ENCODE data around the gene PAFAH1B1. TPM values are rescaled to one million over a fixed set of nuclear protein-coding genes. Genes with fewer than 3 reads are reported as not detected.

PAFAH1B1 gene
- total and polyA plus RNA-seq, 2 experiments from 2014 or later, result 69.9 to 71.7 TPM

- TF ChIP-seq ZNF462 (CRISPR knock-in tag; IDR thresholded peaks at IDR 0.05) (no peak), NANOG (IDR thresholded peaks at IDR 0.05; ENCODE audit: borderline replicate concordance) (no peak), EZH2 (IDR thresholded peaks at IDR 0.05; ENCODE audit: low read depth, unreplicated experiment) (no peak), ZNF114 (CRISPR knock-in tag; IDR thresholded peaks at IDR 0.05) (no peak), STAT1 (IDR thresholded peaks at IDR 0.05; ENCODE audit: unreplicated experiment) (no peak)
These were observed 116.8 kb downstream of the PAFAH1B1 start (continued) for GRCh38 chr17:2710071-2710802.

GRCh38 chr17:2710803-2711607 lies 117.6 kb downstream of the PAFAH1B1 start:
- no peak overlapping the region for H3K27ac Mint-ChIP-seq
- peak overlapping the region; percentile 92 for H3K4me2 ChIP-seq
- TF ChIP-seq EZH2 (IDR thresholded peaks at IDR 0.05; ENCODE audit: low read depth, unreplicated experiment), result no peak
- H3K27ac ChIP-seq (ENCODE audit: low read depth), result no peak overlapping the region
- H3K36me3 ChIP-seq (ENCODE audit: insufficient read depth), result no peaks in the 10 kb centered on the region
- H3K4me3 Mint-ChIP-seq, result peak overlapping the region; percentile 84
- H3K36me3 Mint-ChIP-seq (ENCODE audit: low read depth), result no peaks in the 10 kb centered on the region; the same call in 2 of the 3 replicates
- peaks cover 50% of the 10 kb centered on the region for H3K79me2 ChIP-seq (replicated peaks; ENCODE audit: insufficient read depth)
- ATAC-seq (peak; percentile 25), DNase-seq (ENCODE audit: low spot score) (peak; percentile 68)
- peaks cover 10% of the 10 kb centered on the region for H4K20me1 ChIP-seq (replicated peaks; ENCODE audit: insufficient read depth)
- H3F3A ChIP-seq (replicated peaks; ENCODE audit: low read depth), result peaks cover 19% of the 10 kb centered on the region; the same call in 1 of the 2 replicates
- H3K27me3 ChIP-seq (ENCODE audit: insufficient read depth), result peaks cover 22% of the 10 kb centered on the region; the same call in 1 of the 2 replicates
- peak overlapping the region; percentile 74 for H3K4me3 ChIP-seq
- H3K4me1 Mint-ChIP-seq, result peaks cover 38% of the 10 kb centered on the region
- H3K9me3 Mint-ChIP-seq, result no peaks in the 10 kb centered on the region
- H3K9me2 ChIP-seq (ENCODE audit: insufficient read depth), result no peaks in the 10 kb centered on the region
- peaks cover 32% of the 10 kb centered on the region for H3K4me1 ChIP-seq (ENCODE audit: insufficient read depth)
- H2AFZ ChIP-seq, result peak overlapping the region; percentile 56; the same call in 1 of the 2 replicates
- peaks cover 23% of the 10 kb centered on the region for H3K27me3 Mint-ChIP-seq (ENCODE audit: insufficient read depth, low read depth, poor library complexity)

Data from GM23338 (cell line).